ENCODE results near the gene MYO10.

DNA sequence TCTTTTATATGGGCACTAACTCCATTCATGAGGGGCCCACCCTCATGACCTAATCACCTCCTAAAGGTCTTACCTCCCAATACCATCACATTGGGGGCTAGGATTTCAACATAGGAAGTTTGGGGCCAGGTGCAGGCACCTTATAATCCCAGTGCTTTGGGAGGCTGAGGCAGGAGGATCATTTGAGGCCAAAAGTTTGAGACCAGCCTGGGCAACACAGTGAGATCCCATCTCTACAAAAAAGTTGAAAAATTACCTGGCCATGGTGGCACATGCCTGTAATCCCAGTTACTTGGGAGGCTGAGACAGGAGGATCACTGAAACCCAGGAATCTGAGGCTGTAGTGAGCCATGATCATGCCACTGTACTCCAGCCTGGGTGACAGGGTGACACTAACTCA is 76.7 kb downstream of the MYO10 start:
- TF ChIP-seq POLR2A (IDR thresholded peaks at IDR 0.05; ENCODE audit: low read depth, low read length) (no peak), POU2F2 (IDR thresholded peaks at IDR 0.05; ENCODE audit: low read depth, low read length) (no peak), POLR2AphosphoS5 (IDR thresholded peaks at IDR 0.05; ENCODE audit: low read depth, low read length) (no peak)
